Keratinocyte (primary cell): Measurements from ENCODE around the gene KLHL2. TPM values are rescaled to one million over a fixed set of nuclear protein-coding genes. Genes with fewer than 3 reads are reported as not detected.
A peak's percentile ranks its signal among the peaks of the same experiment; 100 is the strongest.
"Not testable (repeated sequence)": the region's sequence is repeated elsewhere in the genome, so short reads cannot be mapped to it uniquely, and the experiment has no call there.

Source experiments
- DNase-seq: peaks from one replicate; pipeline ENCODE4 v3.0.0-alpha.2; 2011; ENCODE audit warnings: low read depth, missing footprints, low spot score
- FAIRE-seq: peaks from 2 replicates; lab custom pipeline; 2011; peaks lifted over from hg19 to GRCh38; lab: Jason Lieb, UNC
- H2AFZ ChIP-seq: 2 replicates; pipeline ENCODE4 v1.6.0; 2012; ENCODE audit warnings: low read length, control low read depth, inconsistent platforms; ENCODE audit not compliant: control insufficient read depth
- H3K27ac ChIP-seq: 2 replicates; pipeline ENCODE4 v1.5.1; 2011; ENCODE audit warnings: low read length; ENCODE audit not compliant: control insufficient read depth, insufficient read depth
- H3K27me3 ChIP-seq: 3 replicates; pipeline ENCODE4 v1.6.0; 2011; ENCODE audit warnings: low read length; ENCODE audit not compliant: control insufficient read depth, insufficient read depth; ENCODE audit errors: extremely low read depth
- H3K36me3 ChIP-seq, 2 experiments: 2 replicates in 1 of 2; 3 replicates in 1 of 2; pipeline ENCODE4 v1.5.1; 2011; ENCODE audit warnings: low read length in 2 of 2, mild to moderate bottlenecking in 1 of 2; ENCODE audit not compliant: control insufficient read depth in 2 of 2, insufficient read depth in 2 of 2; ENCODE audit errors: extremely low read depth in 1 of 2
- H3K4me1 ChIP-seq: 3 replicates; pipeline ENCODE4 v1.5.1; 2011; ENCODE audit warnings: low read length; ENCODE audit not compliant: control insufficient read depth, insufficient read depth; ENCODE audit errors: extremely low read depth
- H3K4me2 ChIP-seq: 3 replicates; pipeline ENCODE4 v1.6.0; 2011; ENCODE audit warnings: low read depth, low read length; ENCODE audit not compliant: control insufficient read depth, insufficient read depth; ENCODE audit errors: extremely low read depth
- H3K4me3 ChIP-seq, 3 experiments: fragments of 200-600 bp in 1 of 3; sonication (generic) in 1 of 3; 2 replicates in 2 of 3; 3 replicates in 1 of 3; pipeline ENCODE4 v1.5.1; 2011 to 2016; ENCODE audit warnings: low read length in 3 of 3, mild to moderate bottlenecking in 3 of 3, control low read depth in 2 of 3, inconsistent platforms in 1 of 3, low read depth in 1 of 3, mixed read lengths in 1 of 3, mixed run types in 1 of 3, moderate library complexity in 1 of 3; ENCODE audit not compliant: control insufficient read depth in 2 of 3, insufficient read depth in 2 of 3; ENCODE audit errors: extremely low read depth in 1 of 3
- H3K79me2 ChIP-seq: 2 replicates; pipeline ENCODE4 v1.6.0; 2012; ENCODE audit warnings: low read length; ENCODE audit not compliant: control insufficient read depth, insufficient read depth
- H3K9ac ChIP-seq: 3 replicates; pipeline ENCODE4 v1.6.0; 2011; ENCODE audit warnings: low read length; ENCODE audit not compliant: control insufficient read depth, insufficient read depth; ENCODE audit errors: extremely low read depth
- H3K9me1 ChIP-seq: 3 replicates; pipeline ENCODE4 v1.6.0; 2011; ENCODE audit warnings: low read length; ENCODE audit not compliant: control insufficient read depth, insufficient read depth; ENCODE audit errors: extremely low read depth
- H3K9me3 ChIP-seq: 2 replicates; pipeline ENCODE4 v1.5.1; 2012; ENCODE audit warnings: low read depth, low read length; ENCODE audit not compliant: control insufficient read depth
- H4K20me1 ChIP-seq: 3 replicates; pipeline ENCODE4 v1.6.0; 2011; ENCODE audit warnings: low read length; ENCODE audit not compliant: control insufficient read depth, insufficient read depth; ENCODE audit errors: extremely low read depth
- CTCF ChIP-seq, 3 experiments: IDR thresholded peaks in 1 of 3; conservative IDR thresholded peaks in 1 of 3; optimal IDR thresholded peaks in 1 of 3; 2 replicates in 2 of 3; 3 replicates in 1 of 3; pipeline versions ENCODE3 to v1.5.1; 2011; ENCODE audit warnings: low read length in 3 of 3, mild to moderate bottlenecking in 3 of 3, moderate library complexity in 2 of 3, control low read depth in 1 of 3, inconsistent platforms in 1 of 3; ENCODE audit not compliant: insufficient read depth in 2 of 3; ENCODE audit errors: extremely low read depth in 1 of 3
- EZH2 ChIP-seq: IDR thresholded peaks from one replicate; pipeline ENCODE4 v1.6.1; 2012; ENCODE audit warnings: inconsistent platforms, mild to moderate bottlenecking, low read length, moderate library complexity
- dilution Hi-C: fragments of 300-500 bp; cut with MboI; formaldehyde crosslinking; loops from one replicate; pipeline ENCODE4 v1.7.0; 2020; ENCODE audit warnings: low sequenced_read_pairs; ENCODE audit not compliant: extremely low pct_ligation_motif_present
- polyA plus RNA-seq, 5 experiments: library from polyadenylated mRNA; depleted of rRNA in 3 of 5; stranded (reverse) in 3 of 5; stranded (forward) in 1 of 5; unstranded in 1 of 5; fragments of >200 nt; gene quantifications; 1 replicate in 1 of 5; 2 replicates in 3 of 5; 3 replicates in 1 of 5; pipeline versions ENCODE4 v1.2.1 to v1.2.3, GENCODE V29; 2011 to 2012; ENCODE audit warnings: missing spikeins in 2 of 5, low read depth in 1 of 5, low replicate concordance in 1 of 5

Gene KLHL2
- polyA plus RNA-seq, 1 donor (not counting 4 experiments of a cell fraction or from before 2014, with no cell fraction given), result 18.5 TPM

DNA sequence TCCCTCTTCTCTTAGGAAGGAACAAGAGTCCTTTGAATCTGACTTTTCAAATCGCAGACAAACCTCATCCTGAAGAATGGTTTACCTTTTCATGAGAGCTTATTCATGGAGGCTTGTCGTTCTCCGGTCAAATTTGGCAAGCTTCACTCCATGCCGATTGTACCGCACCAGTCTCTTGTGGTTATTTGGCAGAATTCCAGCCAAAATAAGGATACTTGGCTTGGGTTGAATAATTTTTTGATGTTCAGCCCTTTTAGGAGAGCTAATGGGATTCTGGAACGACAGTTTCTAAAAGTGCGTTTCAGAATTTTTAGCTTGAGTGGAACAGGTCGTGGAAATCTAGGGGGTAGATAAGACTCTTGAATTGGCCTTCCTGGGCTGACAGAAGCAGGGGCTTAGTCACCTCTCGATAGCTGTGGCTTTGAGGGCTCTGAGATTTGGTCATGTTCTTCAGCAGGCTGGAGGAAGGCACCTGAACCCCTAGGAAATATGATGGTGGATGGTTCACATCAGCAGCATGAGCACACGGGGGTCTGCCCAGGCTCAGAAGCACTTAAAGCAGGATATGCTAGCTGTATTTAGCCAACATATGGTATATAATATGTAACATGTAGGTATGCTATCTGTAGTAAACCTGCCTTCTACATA is 1.5 kb downstream of the KLHL2 start:
- Histone ChIP-seq H4K20me1 (no peaks in the 10 kb centered on the region), H3K4me1 (peaks cover 48% of the 10 kb centered on the region), H3K27me3 (no peaks in the 10 kb centered on the region), H3K4me2 (peak overlapping the region; percentile 84), H2AFZ (no peak overlapping the region), H3K36me3 (no peaks in the 10 kb centered on the region), H3K9me1 (no peaks in the 10 kb centered on the region), H3K9ac (no peak overlapping the region), H3K79me2 (peaks cover 36% of the 10 kb centered on the region), H3K9me3 (no peaks in the 10 kb centered on the region), H3K27ac (no peak overlapping the region), H3K4me3 (peak overlapping the region; percentile 6 to 93 (median 85))
- DNase-seq (no peak), FAIRE-seq (no peak)
- TF ChIP-seq EZH2 (no peak), CTCF (optimal IDR thresholded peaks at IDR 0.05 in 1 of 3, IDR thresholded peaks at IDR 0.05 in 1 of 3, conservative IDR thresholded peaks at IDR 0.05 in 1 of 3; ENCODE audit: extremely low read depth in 1 of 3, insufficient read depth in 2 of 3, low read length in 3 of 3) (no peak)
- dilution Hi-C loops, result no loop called here

- H3K4me3 ChIP-seq, result no peak overlapping the region
- H2AFZ ChIP-seq, result no peak overlapping the region
- H4K20me1 ChIP-seq, result no peaks in the 10 kb centered on the region
- H3K9ac ChIP-seq, result no peak overlapping the region
- dilution Hi-C loops, result no loop called here
- no peak overlapping the region for H3K27ac ChIP-seq
- no peak for DNase-seq
- no peaks in the 10 kb centered on the region for H3K9me3 ChIP-seq
- peak overlapping the region; percentile 27 for H3K4me2 ChIP-seq
- peaks cover 42% of the 10 kb centered on the region for H3K79me2 ChIP-seq
- H3K9me1 ChIP-seq, result no peaks in the 10 kb centered on the region
- TF ChIP-seq EZH2, result no peak
- H3K36me3 ChIP-seq, result no peaks in the 10 kb centered on the region
- no peaks in the 10 kb centered on the region for H3K27me3 ChIP-seq
- peaks cover 48% of the 10 kb centered on the region for H3K4me1 ChIP-seq
- no peak for FAIRE-seq
Observed at GRCh38 chr4:165209796-165210195, 2.4 kb downstream of the KLHL2 start.

DNA sequence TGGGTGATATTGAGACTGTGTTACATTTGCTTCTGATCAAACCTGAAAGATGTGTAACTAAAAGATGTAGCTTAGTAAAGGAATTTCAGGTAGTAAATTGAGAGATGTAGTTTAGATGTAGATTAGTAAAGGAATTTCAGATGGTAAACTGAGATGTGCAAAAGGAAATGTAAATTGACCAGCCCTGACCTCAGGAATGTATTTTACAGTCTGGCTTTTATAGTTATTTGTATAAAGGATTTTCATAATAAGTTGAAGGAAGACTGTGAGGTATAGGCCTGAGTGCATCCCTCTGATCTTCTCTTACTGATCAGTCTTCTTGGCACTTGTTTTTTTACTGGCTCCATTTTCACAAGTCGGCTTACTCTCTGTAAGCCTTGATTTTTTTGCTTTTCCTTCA is 3.2 kb downstream of the KLHL2 start:
- no peak overlapping the region for H3K9ac ChIP-seq
- H3K27ac ChIP-seq, result no peak overlapping the region
- H2AFZ ChIP-seq, result no peak overlapping the region
- no peak overlapping the region for H3K4me2 ChIP-seq
- no peak overlapping the region for H3K4me3 ChIP-seq
- no peak for FAIRE-seq
- TF ChIP-seq EZH2, result no peak
- DNase-seq, result no peak
- H3K36me3 ChIP-seq, result no peaks in the 10 kb centered on the region
- H4K20me1 ChIP-seq, result no peaks in the 10 kb centered on the region
- dilution Hi-C loops, result no loop called here
- H3K27me3 ChIP-seq, result no peaks in the 10 kb centered on the region
- no peaks in the 10 kb centered on the region for H3K9me1 ChIP-seq
- peaks cover 47% of the 10 kb centered on the region for H3K4me1 ChIP-seq
- H3K79me2 ChIP-seq, result peaks cover 42% of the 10 kb centered on the region
- no peaks in the 10 kb centered on the region for H3K9me3 ChIP-seq

DNA sequence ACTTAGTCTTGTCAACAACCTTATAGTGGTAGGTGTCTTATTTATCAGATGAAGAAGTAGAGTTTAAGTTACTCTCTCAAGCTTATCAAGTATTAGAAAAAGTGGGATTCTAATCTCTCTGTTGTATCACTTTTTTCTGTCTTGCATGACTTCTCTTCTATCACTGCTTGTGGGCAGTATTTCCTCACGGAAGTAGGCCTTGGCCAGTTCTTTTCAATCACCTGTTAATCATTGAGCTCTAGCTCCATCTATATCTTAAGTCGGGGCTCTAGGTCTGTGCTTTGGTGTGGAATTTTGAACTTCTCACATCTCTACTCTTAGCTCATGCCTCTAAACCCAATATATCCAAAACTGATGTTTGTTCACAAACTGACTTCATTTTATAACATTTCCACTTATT is 5.3 kb downstream of the KLHL2 start:
- H3K9me3 ChIP-seq, FAIRE-seq, H3K27ac ChIP-seq, DNase-seq, H3K9ac ChIP-seq, H3K4me3 ChIP-seq, H2AFZ ChIP-seq, H3K36me3 ChIP-seq, H3K9me1 ChIP-seq, H4K20me1 ChIP-seq, dilution Hi-C loops, H3K27me3 ChIP-seq, H3K4me2 ChIP-seq: not testable (repeated sequence)
- Histone ChIP-seq H3K4me1 (peaks cover 47% of the 10 kb centered on the region), H3K79me2 (peaks cover 42% of the 10 kb centered on the region)
